ENCODE measurements around the gene EXOG.

- TF ChIP-seq POLR2AphosphoS5 (IDR thresholded peaks at IDR 0.05) (no peak), CTCF (IDR thresholded peaks at IDR 0.05 in 8 of 11, conservative IDR thresholded peaks at IDR 0.05 in 3 of 11) (no peak), POLR2A (IDR thresholded peaks at IDR 0.05) (no peak)
These were observed 19.2 kb downstream of the EXOG start for GRCh38 chr3:38515367-38515766.

Data from spleen (tissue), 7 donors.